H1 (cell line): Measurements from ENCODE around the gene IRF2BP2.

Experiments used
- ATF3 ChIP-seq: IDR thresholded peaks from 2 replicates; pipeline ENCODE4 v1.6.1; 2011; ENCODE audit warnings: low read depth, mild to moderate bottlenecking, low read length; ENCODE audit not compliant: insufficient read depth
- CBX5 ChIP-seq: fragments of 300-800, 300-1000 bp; sonication (generic); IDR thresholded peaks from 2 replicates; pipeline ENCODE4 v1.7.1; 2016; ENCODE audit warnings: antibody characterized with exemption, low read length, low read depth
- CHD1 ChIP-seq: IDR thresholded peaks from 2 replicates; pipeline ENCODE4 v1.6.1; 2012; ENCODE audit warnings: low read depth, low read length, improper control_type of control experiment
- CREB1 ChIP-seq: IDR thresholded peaks from 2 replicates; pipeline ENCODE4 v1.6.1; 2012; ENCODE audit warnings: inconsistent platforms
- CTCF ChIP-seq, 3 experiments: IDR thresholded peaks; 1 replicate in 2 of 3; 2 replicates in 1 of 3; pipeline versions ENCODE4 v1.5.1 to v1.6.1; 2011; ENCODE audit warnings: low read length in 3 of 3, mild to moderate bottlenecking in 3 of 3, inconsistent platforms in 2 of 3, low read depth in 1 of 3, moderate library complexity in 1 of 3; ENCODE audit not compliant: insufficient read depth in 1 of 3; ENCODE audit errors: control extremely low read depth in 1 of 3
- EP300 ChIP-seq, 2 experiments: IDR thresholded peaks; 1 replicate in 1 of 2; 2 replicates in 1 of 2; pipeline ENCODE4 v1.6.1; 2011 to 2012; ENCODE audit warnings: low read depth in 2 of 2, low read length in 2 of 2, mild to moderate bottlenecking in 2 of 2, borderline replicate concordance in 1 of 2, inconsistent platforms in 1 of 2, moderate library complexity in 1 of 2
- HDAC2 ChIP-seq, 2 experiments: fragments of 300-600 bp in 1 of 2; sonication (generic) in 1 of 2; IDR thresholded peaks; 2 replicates each; pipeline ENCODE4 v1.6.1; 2011 to 2012; ENCODE audit warnings: low read depth in 2 of 2, low read length in 2 of 2, mild to moderate bottlenecking in 2 of 2, moderate library complexity in 2 of 2, borderline replicate concordance in 1 of 2, inconsistent platforms in 1 of 2
- JUND ChIP-seq: IDR thresholded peaks from 2 replicates; pipeline ENCODE4 v1.6.1; 2011; ENCODE audit warnings: mild to moderate bottlenecking, improper control_type of control experiment, low read length
- NANOG ChIP-seq: IDR thresholded peaks from 2 replicates; pipeline ENCODE4 v1.6.1; 2011; ENCODE audit warnings: low read length, low read depth, mild to moderate bottlenecking, inconsistent platforms; ENCODE audit not compliant: insufficient read depth, poor library complexity, severe bottlenecking
- PHF8 ChIP-seq: fragments of 200-600 bp; sonication (generic); conservative IDR thresholded peaks from 2 replicates; pipeline ENCODE4 v1.7.1; 2012; ENCODE audit warnings: low read depth, mild to moderate bottlenecking, inconsistent platforms, low read length, moderate library complexity
- POLR2A ChIP-seq, 2 experiments: IDR thresholded peaks; 1 replicate in 1 of 2; 2 replicates in 1 of 2; pipeline ENCODE4 v1.6.1; 2011; ENCODE audit warnings: low read depth in 2 of 2, low read length in 2 of 2, mild to moderate bottlenecking in 2 of 2; ENCODE audit errors: control extremely low read depth in 1 of 2
- POU5F1 ChIP-seq: IDR thresholded peaks from 2 replicates; pipeline ENCODE4 v1.6.1; 2011; ENCODE audit warnings: low read depth, mild to moderate bottlenecking, low read length, moderate library complexity
- RXRA ChIP-seq: IDR thresholded peaks from 2 replicates; pipeline ENCODE4 v1.6.1; 2011; ENCODE audit warnings: low read depth, mild to moderate bottlenecking, low read length, moderate library complexity; ENCODE audit not compliant: insufficient read depth
- YY1 ChIP-seq: IDR thresholded peaks from 2 replicates; pipeline ENCODE4 v1.6.1; 2011; ENCODE audit warnings: low read depth, mild to moderate bottlenecking, low read length

GRCh38 chr1:234591131-234591530 lies 18.8 kb downstream of the IRF2BP2 start:
- TF ChIP-seq EP300 (IDR thresholded peaks at IDR 0.05; ENCODE audit: borderline replicate concordance in 1 of 2, low read depth in 2 of 2, low read length in 2 of 2) (no peak), CTCF (IDR thresholded peaks at IDR 0.05; ENCODE audit: control extremely low read depth in 1 of 3, insufficient read depth in 1 of 3, low read depth in 1 of 3, low read length in 3 of 3) (no peak), PHF8 (no peak), POLR2A (IDR thresholded peaks at IDR 0.05; ENCODE audit: control extremely low read depth in 1 of 2, low read depth in 2 of 2, low read length in 2 of 2) (no peak), CBX5 (no peak), CREB1 (no peak), ATF3 (no peak), YY1 (no peak), CHD1 (no peak), NANOG (no peak), POU5F1 (no peak), JUND (no peak), HDAC2 (IDR thresholded peaks at IDR 0.05; ENCODE audit: borderline replicate concordance in 1 of 2, low read depth in 2 of 2, low read length in 2 of 2) (no peak), RXRA (no peak)
